ENCODE measurements around the gene ALAS1.

DNA sequence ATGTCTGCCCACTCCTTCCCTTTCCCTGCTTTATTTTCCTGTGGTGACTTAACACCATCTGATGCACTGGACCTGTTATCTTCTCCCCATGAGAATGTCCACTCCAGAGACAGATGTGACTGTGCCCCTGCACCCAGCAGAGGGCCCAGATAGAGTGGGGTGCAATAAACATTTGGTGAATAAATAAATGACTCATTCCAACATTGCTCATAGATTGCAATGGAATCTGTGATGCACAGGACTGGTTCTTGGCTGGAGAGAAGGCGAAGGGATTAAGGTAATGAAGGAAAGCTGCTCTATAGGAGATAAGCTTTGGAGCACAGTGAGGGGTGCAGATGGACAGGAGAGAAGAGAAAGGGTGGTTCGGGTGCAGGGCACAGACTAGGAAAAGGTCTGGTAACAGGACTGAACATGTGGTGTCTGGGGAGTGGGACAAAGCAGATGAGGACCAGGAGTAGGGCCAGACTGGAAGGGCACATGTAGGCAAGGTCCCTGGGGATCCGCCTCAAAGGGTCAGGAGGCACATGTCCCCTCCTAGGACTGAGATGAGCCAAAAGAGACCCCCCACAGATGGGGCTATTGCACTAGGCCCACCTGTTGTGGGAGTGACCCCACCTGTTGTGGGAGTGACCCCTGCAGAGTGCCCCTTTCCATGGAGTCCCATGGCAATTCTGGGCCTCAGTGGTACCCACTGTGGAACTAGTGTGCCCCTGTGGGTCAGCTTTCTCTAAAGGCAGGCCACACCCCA lies 26.3 kb upstream of the ALAS1 start:
- TF ChIP-seq, protein P1, sequence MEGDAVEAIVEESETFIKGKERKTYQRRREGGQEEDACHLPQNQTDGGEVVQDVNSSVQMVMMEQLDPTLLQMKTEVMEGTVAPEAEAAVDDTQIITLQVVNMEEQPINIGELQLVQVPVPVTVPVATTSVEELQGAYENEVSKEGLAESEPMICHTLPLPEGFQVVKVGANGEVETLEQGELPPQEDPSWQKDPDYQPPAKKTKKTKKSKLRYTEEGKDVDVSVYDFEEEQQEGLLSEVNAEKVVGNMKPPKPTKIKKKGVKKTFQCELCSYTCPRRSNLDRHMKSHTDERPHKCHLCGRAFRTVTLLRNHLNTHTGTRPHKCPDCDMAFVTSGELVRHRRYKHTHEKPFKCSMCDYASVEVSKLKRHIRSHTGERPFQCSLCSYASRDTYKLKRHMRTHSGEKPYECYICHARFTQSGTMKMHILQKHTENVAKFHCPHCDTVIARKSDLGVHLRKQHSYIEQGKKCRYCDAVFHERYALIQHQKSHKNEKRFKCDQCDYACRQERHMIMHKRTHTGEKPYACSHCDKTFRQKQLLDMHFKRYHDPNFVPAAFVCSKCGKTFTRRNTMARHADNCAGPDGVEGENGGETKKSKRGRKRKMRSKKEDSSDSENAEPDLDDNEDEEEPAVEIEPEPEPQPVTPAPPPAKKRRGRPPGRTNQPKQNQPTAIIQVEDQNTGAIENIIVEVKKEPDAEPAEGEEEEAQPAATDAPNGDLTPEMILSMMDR (conservative IDR thresholded peaks at IDR 0.05; ENCODE audit: low read length): no peak
- TF ChIP-seq EZH2phosphoT487 (IDR thresholded peaks at IDR 0.05; ENCODE audit: borderline replicate concordance, low read depth, low read length): no peak

Data from OCI-LY7 (cell line).